Lower leg skin (tissue), 4 donors: Measurements from ENCODE around the gene C1orf185. TPM values are rescaled to one million over a fixed set of nuclear protein-coding genes. Genes with fewer than 3 reads are reported as not detected.
"Not testable (repeated sequence)": the region's sequence is repeated elsewhere in the genome, so short reads cannot be mapped to it uniquely, and the experiment has no call there.

ENCODE experiments used
- DNase-seq, 2 donors: peaks; one replicate each; pipeline ENCODE4 v3.0.0-alpha.2; 2019; ENCODE audit warnings: low spot score in 2 of 2
- H3K4me3 ChIP-seq: fragments of 200-600 bp; sonication (generic); 2 replicates; pipeline ENCODE4 v1.5.1; 2017; ENCODE audit warnings: mild to moderate bottlenecking, low read depth; ENCODE audit not compliant: poor library complexity, severe bottlenecking
- POLR2A ChIP-seq, 2 donors: fragments of 450-650 bp; IDR thresholded peaks; one replicate each; pipeline ENCODE4 v1.6.1; 2016 to 2017; ENCODE audit warnings: antibody characterized with exemption in 2 of 2, mild to moderate bottlenecking in 1 of 2, moderate library complexity in 1 of 2
- WGBS, 2 donors: methylation state at CpG; one replicate each; pipeline ENCODE4 v1.1.5; 2018; 5-methylcytosine and 5-hydroxymethylcytosine counted together
- intact Hi-C: fragments of 100-400 bp; cut with DNase I; formaldehyde crosslinking; loops from one replicate; pipeline ENCODE4 v1.15.0; 2023; ENCODE audit warnings: low total_unique reads
- total RNA-seq, 4 donors: library from RNA; depleted of rRNA; stranded (reverse); fragments of >200 nt; gene quantifications; one replicate each; pipeline ENCODE4 v1.1.0, GENCODE V29; 2016
- TF ChIP-seq, protein P1 (sequence below), 3 donors: fragments of 450-650 bp; IDR thresholded peaks; one replicate each; pipeline ENCODE4 v1.5.1; 2016; ENCODE audit warnings: antibody characterized with exemption in 3 of 3, mild to moderate bottlenecking in 3 of 3, moderate library complexity in 2 of 3

The C1orf185 gene
- total RNA-seq, 4 donors from 2014 or later, result not detected

DNA sequence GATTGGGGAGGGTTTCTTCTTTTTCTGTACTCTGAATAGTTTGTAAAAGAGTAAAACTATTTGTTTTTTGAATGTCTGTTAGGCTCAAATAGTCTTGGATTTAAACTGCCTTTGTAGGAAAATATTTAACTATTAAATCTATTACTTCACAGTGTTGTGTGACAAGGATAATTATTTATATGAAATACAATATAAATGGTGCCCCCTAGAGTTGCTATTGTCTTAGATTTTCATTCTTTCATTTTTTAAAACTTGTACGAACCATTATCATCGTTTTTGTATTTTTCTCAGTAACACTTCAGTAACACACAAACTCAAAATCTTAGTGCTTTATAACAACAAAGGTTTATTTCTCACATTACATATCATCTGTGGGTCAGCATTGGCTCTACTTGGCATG lies 37.4 kb downstream of the C1orf185 start:
- intact Hi-C loops, result no loop called here
- WGBS, 2 donors, result 61 to 66% methylated on average over 2 of the region's 2 CpGs
- TF ChIP-seq, protein P1, sequence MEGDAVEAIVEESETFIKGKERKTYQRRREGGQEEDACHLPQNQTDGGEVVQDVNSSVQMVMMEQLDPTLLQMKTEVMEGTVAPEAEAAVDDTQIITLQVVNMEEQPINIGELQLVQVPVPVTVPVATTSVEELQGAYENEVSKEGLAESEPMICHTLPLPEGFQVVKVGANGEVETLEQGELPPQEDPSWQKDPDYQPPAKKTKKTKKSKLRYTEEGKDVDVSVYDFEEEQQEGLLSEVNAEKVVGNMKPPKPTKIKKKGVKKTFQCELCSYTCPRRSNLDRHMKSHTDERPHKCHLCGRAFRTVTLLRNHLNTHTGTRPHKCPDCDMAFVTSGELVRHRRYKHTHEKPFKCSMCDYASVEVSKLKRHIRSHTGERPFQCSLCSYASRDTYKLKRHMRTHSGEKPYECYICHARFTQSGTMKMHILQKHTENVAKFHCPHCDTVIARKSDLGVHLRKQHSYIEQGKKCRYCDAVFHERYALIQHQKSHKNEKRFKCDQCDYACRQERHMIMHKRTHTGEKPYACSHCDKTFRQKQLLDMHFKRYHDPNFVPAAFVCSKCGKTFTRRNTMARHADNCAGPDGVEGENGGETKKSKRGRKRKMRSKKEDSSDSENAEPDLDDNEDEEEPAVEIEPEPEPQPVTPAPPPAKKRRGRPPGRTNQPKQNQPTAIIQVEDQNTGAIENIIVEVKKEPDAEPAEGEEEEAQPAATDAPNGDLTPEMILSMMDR (IDR thresholded peaks at IDR 0.05), result no peak
- no peak for TF ChIP-seq POLR2A (IDR thresholded peaks at IDR 0.05)
- DNase-seq, result no peak
- H3K4me3 ChIP-seq, result no peak overlapping the region

DNA sequence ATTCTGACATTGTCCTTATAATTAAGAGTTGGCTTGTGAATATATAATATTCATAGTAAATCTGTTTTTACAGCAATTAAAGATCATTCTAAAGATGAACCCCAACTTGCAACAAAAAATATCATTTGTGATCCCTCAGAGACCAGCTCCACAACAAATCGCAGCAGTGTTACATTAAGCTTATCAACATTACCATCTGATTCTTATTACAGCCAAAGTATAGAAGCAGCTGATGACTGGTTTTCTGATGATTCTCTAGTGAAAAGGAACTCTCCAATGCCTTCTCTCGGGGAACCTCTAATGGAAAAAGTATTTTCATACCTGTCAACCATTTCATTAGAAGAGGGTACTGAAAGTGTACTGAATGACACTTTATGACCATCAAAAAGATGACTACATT lies 45.4 kb downstream of the C1orf185 start:
- 63 to 74% methylated on average over 2 of the region's 2 CpGs for WGBS, 2 donors
- intact Hi-C loops, result no loop called here
- no peak overlapping the region for H3K4me3 ChIP-seq
- no peak for DNase-seq
- no peak for TF ChIP-seq POLR2A (IDR thresholded peaks at IDR 0.05)
- TF ChIP-seq, protein P1 (IDR thresholded peaks at IDR 0.05), result no peak

DNA sequence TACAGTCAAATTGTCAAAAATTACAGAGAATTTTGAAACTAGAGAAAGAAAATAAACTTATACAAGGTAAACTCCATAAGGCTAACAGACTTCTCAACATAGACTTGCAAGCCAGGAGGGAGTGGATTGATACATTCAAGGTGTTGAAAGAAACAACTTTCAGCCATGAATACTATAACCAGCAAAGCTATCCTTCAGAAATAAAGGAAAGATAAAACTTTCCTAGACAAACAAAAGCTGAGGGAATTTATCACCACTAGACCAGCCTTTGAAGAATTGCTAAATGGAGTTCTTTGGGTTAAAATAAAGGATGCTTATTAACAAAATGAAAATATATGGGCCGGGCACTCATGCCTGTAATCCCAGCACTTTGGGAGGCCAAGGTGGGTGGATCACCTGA lies 52.7 kb downstream of the C1orf185 start:
- WGBS, 2 donors, result 91 to 97% methylated on average over 1 of the region's 1 CpG
- DNase-seq, result no peak
- intact Hi-C loops, result no loop called here
- TF ChIP-seq, protein P1 (IDR thresholded peaks at IDR 0.05), result no peak
- TF ChIP-seq POLR2A (IDR thresholded peaks at IDR 0.05), result no peak
- H3K4me3 ChIP-seq, result no peak overlapping the region

DNA sequence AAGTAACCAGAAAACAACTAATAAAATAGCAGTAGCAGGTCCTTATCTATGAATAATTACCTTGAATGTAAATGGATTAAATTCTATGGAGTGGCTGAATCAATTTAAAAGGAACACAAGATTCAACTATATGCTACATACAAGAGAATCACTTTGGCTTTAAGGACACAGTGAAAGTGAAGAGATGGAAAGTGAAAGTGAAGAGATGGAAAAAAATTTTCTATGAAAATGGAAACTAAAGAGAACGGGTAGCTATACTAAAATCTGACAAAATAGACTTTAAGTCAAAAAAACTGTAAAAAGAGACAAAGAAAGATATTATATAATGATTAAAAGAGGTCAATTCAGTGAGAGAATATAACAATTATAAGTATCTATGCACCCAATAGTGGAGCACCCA lies 54.7 kb downstream of the C1orf185 start:
- 64 to 80% methylated on average over 1 of the region's 1 CpG for WGBS, 2 donors

DNA sequence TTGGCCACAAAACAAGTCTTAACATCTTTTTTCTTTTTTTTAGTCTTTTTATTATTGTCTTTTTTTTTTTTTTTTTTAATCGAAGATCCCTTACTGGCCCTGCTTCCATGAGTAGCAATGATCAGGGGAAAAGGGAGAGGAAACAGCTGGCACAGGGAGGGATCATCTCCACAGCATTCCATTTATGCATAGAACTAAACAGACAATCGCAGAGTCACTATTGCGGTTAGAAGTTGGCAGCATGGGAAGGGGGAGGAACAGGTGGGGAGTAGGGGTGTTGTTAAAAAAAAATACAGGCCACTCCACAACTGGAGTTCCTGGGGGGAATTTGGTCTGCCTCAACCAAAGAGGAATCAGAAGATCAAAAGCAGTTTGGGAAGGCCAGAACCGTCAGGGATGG lies 55.4 kb downstream of the C1orf185 start:
- WGBS, 2 donors, result 70 to 74% methylated on average over 4 of the region's 4 CpGs
- intact Hi-C loops, result no loop called here
- DNase-seq, result no peak
- no peak for TF ChIP-seq POLR2A (IDR thresholded peaks at IDR 0.05)
- TF ChIP-seq, protein P1 (IDR thresholded peaks at IDR 0.05), result no peak
- no peak overlapping the region for H3K4me3 ChIP-seq

More for the DNA sequence above, 54.7 kb downstream of the C1orf185 start:
- intact Hi-C loops, result no loop called here
- DNase-seq, result no peak
- TF ChIP-seq, protein P1 (IDR thresholded peaks at IDR 0.05), result no peak
- TF ChIP-seq POLR2A (IDR thresholded peaks at IDR 0.05), result no peak
- no peak overlapping the region for H3K4me3 ChIP-seq

DNA sequence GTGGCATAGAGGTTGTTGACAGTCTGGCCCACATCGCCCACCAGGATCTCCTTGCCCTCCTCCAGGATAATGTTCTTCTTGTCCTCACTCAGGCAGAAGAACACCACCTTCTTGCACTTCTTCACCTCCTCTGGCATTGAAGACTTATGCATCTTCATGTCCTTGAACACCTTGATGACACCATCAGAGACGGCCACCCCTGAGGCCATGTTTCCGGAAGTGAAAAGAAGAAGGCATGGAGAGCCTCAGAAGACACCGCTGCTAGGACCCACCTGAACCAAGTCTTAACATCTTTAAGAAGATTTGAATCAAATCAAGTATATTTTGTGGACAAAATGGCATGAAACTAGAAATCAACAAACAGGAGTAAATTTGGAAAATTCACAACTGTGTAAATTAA lies 56.2 kb downstream of the C1orf185 start:
- no peak for TF ChIP-seq POLR2A (IDR thresholded peaks at IDR 0.05)
- TF ChIP-seq, protein P1 (IDR thresholded peaks at IDR 0.05), result no peak
- H3K4me3 ChIP-seq, result no peak overlapping the region
- intact Hi-C loops, result no loop called here
- 91 to 92% methylated on average over 4 of the region's 4 CpGs for WGBS, 2 donors
- no peak for DNase-seq

DNA sequence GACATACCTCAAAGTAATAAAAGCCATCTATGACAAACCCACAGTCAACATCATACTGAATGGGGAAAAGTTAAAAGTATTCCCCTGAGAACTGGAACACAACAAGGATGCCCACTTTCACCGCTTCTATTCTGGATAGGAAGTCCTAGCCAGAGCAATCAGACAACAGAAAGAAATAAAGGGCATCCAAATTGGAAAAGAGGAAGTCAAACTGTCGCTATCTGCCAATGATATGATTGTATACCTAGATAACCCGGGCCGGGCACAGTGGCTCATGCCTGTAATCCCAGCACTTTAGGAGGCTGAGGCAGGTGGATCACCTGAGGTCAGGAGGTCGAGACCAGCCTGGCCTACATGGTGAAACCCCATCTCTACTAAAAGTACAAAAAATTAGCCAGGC lies 60.5 kb downstream of the C1orf185 start:
- H3K4me3 ChIP-seq, DNase-seq, intact Hi-C loops: not testable (repeated sequence)
- WGBS, 2 donors, result 76 to 86% methylated on average over 5 of the region's 5 CpGs
